IMR-90 (cell line): ENCODE data around the gene ACOT12. TPM values are rescaled to one million over a fixed set of nuclear protein-coding genes. Genes with fewer than 3 reads are reported as not detected.

Experiments used
- ATAC-seq: fragments of 200-7000 bp; cut with Tn5 transposase; 2 replicates; pipeline ENCODE4 v1.9.1; 2020; ENCODE audit warnings: low read depth, mild to moderate bottlenecking, moderate library complexity
- BruUV-seq: library from RNA; stranded (reverse); fragments of 400-500 nt; replicated peaks from 2 replicates; lab custom pipeline; 2021; lab: Mats Ljungman, UMichigan
- CTCF ChIA-PET: fragments of 300-600 bp; formaldehyde crosslinking; extraction: SDS; loops from one replicate; lab custom pipeline; 2021; ENCODE audit warnings: antibody characterized with exemption; lab: Yijun Ruan, JAX
- POLR2A ChIA-PET: fragments of 300-600 bp; sonication (Branson Sonifier 250); formaldehyde crosslinking; loops from one replicate; lab custom pipeline; 2022; ENCODE audit warnings: antibody characterized with exemption; ENCODE audit not compliant: unreplicated experiment; lab: Charles Lee
- DNase-seq: peaks from one replicate; pipeline ENCODE4 v3.0.0; 2013
- H2AFZ ChIP-seq: replicated peaks from 2 replicates; pipeline ENCODE3; 2013; ENCODE audit warnings: low read length, mild to moderate bottlenecking; ENCODE audit not compliant: poor library complexity
- H2AK5ac ChIP-seq: 2 replicates; pipeline ENCODE4 v1.6.1; 2013; ENCODE audit warnings: low read depth, low read length, inconsistent platforms
- H2AK9ac ChIP-seq: replicated peaks from 2 replicates; pipeline ENCODE3; 2013; ENCODE audit warnings: mild to moderate bottlenecking, low read depth, low read length, moderate library complexity; ENCODE audit not compliant: poor library complexity
- H2BK120ac ChIP-seq: 2 replicates; pipeline ENCODE4 v1.6.1; 2013; ENCODE audit warnings: low read depth, low read length, inconsistent platforms
- H2BK15ac ChIP-seq: 3 replicates; pipeline ENCODE4 v1.6.1; 2013; ENCODE audit warnings: low read depth, low read length, inconsistent platforms
- H2BK20ac ChIP-seq: 2 replicates; pipeline ENCODE4 v1.6.1; 2013; ENCODE audit warnings: low read depth, mild to moderate bottlenecking, inconsistent platforms, low read length, moderate library complexity
- H2BK5ac ChIP-seq: 2 replicates; pipeline ENCODE4 v1.6.1; 2013; ENCODE audit warnings: mild to moderate bottlenecking, low read depth, low read length, inconsistent platforms; ENCODE audit not compliant: poor library complexity, severe bottlenecking
- H3K14ac ChIP-seq: replicated peaks from 2 replicates; pipeline ENCODE4 v1.6.1; 2013; ENCODE audit warnings: low read depth, low read length, inconsistent platforms
- H3K18ac ChIP-seq: 2 replicates; pipeline ENCODE4 v1.6.1; 2013; ENCODE audit warnings: low read depth, low read length, control low read depth
- H3K23ac ChIP-seq: 2 replicates; pipeline ENCODE4 v1.6.1; 2013; ENCODE audit warnings: low read depth, low read length, inconsistent platforms
- H3K27ac ChIP-seq: 2 replicates; pipeline ENCODE4 v1.5.1; 2013; ENCODE audit warnings: mild to moderate bottlenecking, control low read depth, low read length; ENCODE audit not compliant: insufficient read depth
- H3K27me3 ChIP-seq: 2 replicates; pipeline ENCODE4 v1.6.1; 2013; ENCODE audit warnings: low read length; ENCODE audit not compliant: control insufficient read depth, insufficient read depth
- H3K36me3 ChIP-seq: 2 replicates; pipeline ENCODE4 v1.6.1; 2013; ENCODE audit warnings: low read length, mixed read lengths; ENCODE audit not compliant: control insufficient read depth, insufficient read depth
- H3K4ac ChIP-seq: 2 replicates; pipeline ENCODE4 v1.6.1; 2013; ENCODE audit warnings: low read depth, low read length, inconsistent platforms
- H3K4me1 ChIP-seq: 2 replicates; pipeline ENCODE4 v1.6.1; 2013; ENCODE audit warnings: low read length, mixed read lengths; ENCODE audit not compliant: control insufficient read depth, insufficient read depth
- H3K4me2 ChIP-seq: 2 replicates; pipeline ENCODE4 v1.6.1; 2013; ENCODE audit warnings: low read depth, mild to moderate bottlenecking, control low read depth, low read length, moderate library complexity
- H3K4me3 ChIP-seq: 2 replicates; pipeline ENCODE4 v1.5.1; 2013; ENCODE audit warnings: low read depth, mild to moderate bottlenecking, control low read depth, low read length, moderate library complexity; ENCODE audit not compliant: insufficient read depth
- H3K56ac ChIP-seq: 2 replicates; pipeline ENCODE4 v1.6.1; 2013; ENCODE audit warnings: low read length, inconsistent platforms; ENCODE audit not compliant: insufficient read depth; ENCODE audit errors: extremely low read depth
- H3K79me1 ChIP-seq, 2 experiments: 2 replicates each; pipeline ENCODE4 v1.6.1; 2013; ENCODE audit warnings: low read length in 2 of 2, inconsistent platforms in 1 of 2, low read depth in 1 of 2
- H3K9ac ChIP-seq: 2 replicates; pipeline ENCODE4 v1.6.1; 2013; ENCODE audit warnings: low read depth, low read length, control low read depth
- H3K9me1 ChIP-seq: 2 replicates; pipeline ENCODE4 v1.6.1; 2013; ENCODE audit warnings: low read length, inconsistent platforms; ENCODE audit not compliant: insufficient read depth
- H3K9me3 ChIP-seq: 2 replicates; pipeline ENCODE4 v1.6.1; 2013; ENCODE audit warnings: low read length; ENCODE audit not compliant: control insufficient read depth, insufficient read depth
- H4K20me1 ChIP-seq: 2 replicates; pipeline ENCODE4 v1.6.1; 2013; ENCODE audit warnings: low read length, inconsistent platforms; ENCODE audit not compliant: insufficient read depth
- H4K5ac ChIP-seq: 2 replicates; pipeline ENCODE4 v1.6.1; 2013; ENCODE audit warnings: mild to moderate bottlenecking, low read depth, low read length, control low read depth
- H4K8ac ChIP-seq, 2 experiments: 2 replicates each; pipeline ENCODE4 v1.6.1; 2013; ENCODE audit warnings: low read depth in 2 of 2, low read length in 2 of 2, control low read depth in 1 of 2, inconsistent platforms in 1 of 2
- H4K91ac ChIP-seq: 2 replicates; pipeline ENCODE4 v1.6.1; 2013; ENCODE audit warnings: low read depth, low read length, inconsistent platforms; ENCODE audit not compliant: insufficient read depth
- BHLHE40 ChIP-seq: fragments of 150-350 bp; IDR thresholded peaks from 2 replicates; pipeline ENCODE4 v1.6.1; 2016; ENCODE audit warnings: mild to moderate bottlenecking, low read depth, low read length
- CEBPB ChIP-seq: IDR thresholded peaks from 2 replicates; pipeline ENCODE4 v1.6.1; 2012; ENCODE audit warnings: low read depth, low read length, improper control_type of control experiment
- CHD1 ChIP-seq: IDR thresholded peaks from 2 replicates; pipeline ENCODE4 v1.6.1; 2012; ENCODE audit warnings: low read depth, low read length, improper control_type of control experiment
- CTCF ChIP-seq: conservative IDR thresholded peaks from 2 replicates; pipeline ENCODE4 v1.5.1; 2012; ENCODE audit warnings: mild to moderate bottlenecking, low read depth, low read length, improper control_type of control experiment
- ELK1 ChIP-seq: fragments of 150-350 bp; IDR thresholded peaks from 2 replicates; pipeline ENCODE4 v1.6.1; 2016; ENCODE audit warnings: low read depth, mild to moderate bottlenecking, low read length, moderate library complexity, borderline replicate concordance
- FOS ChIP-seq: fragments of 150-350 bp; IDR thresholded peaks from 2 replicates; pipeline ENCODE4 v1.6.1; 2016; ENCODE audit warnings: low read depth, low read length
- MAFK ChIP-seq: IDR thresholded peaks from 2 replicates; pipeline ENCODE4 v1.6.1; 2012; ENCODE audit warnings: low read depth, low read length, improper control_type of control experiment
- MAZ ChIP-seq: IDR thresholded peaks from 2 replicates; pipeline ENCODE4 v1.6.1; 2012; ENCODE audit warnings: low read depth, mild to moderate bottlenecking, low read length, improper control_type of control experiment, moderate library complexity, borderline replicate concordance
- MXI1 ChIP-seq: IDR thresholded peaks from 2 replicates; pipeline ENCODE4 v1.6.1; 2012; ENCODE audit warnings: low read depth, mild to moderate bottlenecking, low read length, moderate library complexity, borderline replicate concordance
- NFE2L2 ChIP-seq: fragments of 150-350 bp; IDR thresholded peaks from 2 replicates; pipeline ENCODE4 v1.6.1; 2016; ENCODE audit warnings: low read depth, mild to moderate bottlenecking, low read length
- POLR2A ChIP-seq: IDR thresholded peaks from 2 replicates; pipeline ENCODE4 v1.6.1; 2012; ENCODE audit warnings: mild to moderate bottlenecking, low read depth, low read length
- RAD21 ChIP-seq: IDR thresholded peaks from 2 replicates; pipeline ENCODE4 v1.6.1; 2012; ENCODE audit warnings: low read length, improper control_type of control experiment
- RCOR1 ChIP-seq: IDR thresholded peaks from 2 replicates; pipeline ENCODE4 v1.6.1; 2012; ENCODE audit warnings: mild to moderate bottlenecking, low read length, improper control_type of control experiment; ENCODE audit not compliant: insufficient replicate concordance
- RFX5 ChIP-seq: IDR thresholded peaks from 2 replicates; pipeline ENCODE4 v1.8.0; 2012; ENCODE audit warnings: low read depth, mild to moderate bottlenecking, low read length, moderate library complexity
- SMC3 ChIP-seq: fragments of 150-350 bp; IDR thresholded peaks from 2 replicates; pipeline ENCODE4 v1.6.1; 2016; ENCODE audit warnings: low read depth, mild to moderate bottlenecking, antibody characterized with exemption, low read length, moderate library complexity
- USF2 ChIP-seq: fragments of 150-350 bp; IDR thresholded peaks from 2 replicates; pipeline ENCODE4 v1.6.1; 2017; ENCODE audit warnings: mild to moderate bottlenecking, antibody characterized with exemption, low read length, low read depth
- dilution Hi-C: fragments of 300-500 bp; cut with HindIII; formaldehyde crosslinking; loops from one replicate; pipeline ENCODE4 v1.14.3; 2018; ENCODE audit warnings: low sequenced_read_pairs; ENCODE audit not compliant: unreplicated experiment
- in situ Hi-C: fragments of 300-500 bp; cut with MboI; formaldehyde crosslinking; loops from 3 replicates; pipeline ENCODE4 v1.14.3; 2019; ENCODE audit warnings: low sequenced_read_pairs, inconsistent platforms, mixed read lengths
- intact Hi-C: fragments of 100-400 bp; cut with micrococcal nuclease; formaldehyde crosslinking; loops from 2 replicates; pipeline ENCODE4 v1.10.0; 2022
- polyA plus RNA-seq, 3 experiments: library from polyadenylated mRNA; depleted of rRNA; stranded (reverse); fragments of >200 nt; gene quantifications; 2 replicates each; pipeline ENCODE4 v1.2.3, GENCODE V29; 2012; ENCODE audit warnings: low replicate concordance in 1 of 3
- total RNA-seq: library from RNA; depleted of rRNA; stranded (reverse); fragments of >200 nt; gene quantifications from 2 replicates; pipeline ENCODE4 v1.2.3, GENCODE V29; 2012

ACOT12 gene
- total and polyA plus RNA-seq, 2 of the 4 experiments (the other 2 are of a cell fraction): not detected

- no peak overlapping the region for H3K23ac ChIP-seq
- H3K9ac ChIP-seq: no peak overlapping the region
- H3K56ac ChIP-seq: no peak overlapping the region
- H3K18ac ChIP-seq: no peak overlapping the region
- no peaks in the 10 kb centered on the region for H4K20me1 ChIP-seq
- peaks cover 14% of the 10 kb centered on the region for H3K4me1 ChIP-seq
- no peak overlapping the region for H3K4me3 ChIP-seq
- no peak overlapping the region for H2AK9ac ChIP-seq
- H3K9me3 ChIP-seq: no peaks in the 10 kb centered on the region
- H2AFZ ChIP-seq: no peak overlapping the region
- no peak overlapping the region for H3K4me2 ChIP-seq
- H4K5ac ChIP-seq: no peak overlapping the region
- peaks cover 0 to 11% of the 10 kb centered on the region in 2 experiments; a peak in 1 of 4 replicates for H3K79me1 ChIP-seq
- no peak overlapping the region for H4K91ac ChIP-seq
- dilution Hi-C loops: no loop called here
- no peak overlapping the region for H2BK20ac ChIP-seq
- no peak overlapping the region for H4K8ac ChIP-seq
- H3K27ac ChIP-seq: no peak overlapping the region
- ChIA-PET POLR2A (no interaction called here), CTCF (no interaction called here)
- H3K27me3 ChIP-seq: no peaks in the 10 kb centered on the region
- H2BK120ac ChIP-seq: no peak overlapping the region
- in situ Hi-C loops: no loop called here
- peak; percentile 42 for DNase-seq
- BruUV-seq: no TSS peak
- H2BK15ac ChIP-seq: no peak overlapping the region
- no peaks in the 10 kb centered on the region; the same call in 1 of the 2 replicates for H3K36me3 ChIP-seq
- peaks cover 12% of the 10 kb centered on the region for H3K9me1 ChIP-seq
- intact Hi-C loops: no loop called here
- no peak overlapping the region for H2BK5ac ChIP-seq
- H3K4ac ChIP-seq: no peak overlapping the region
- ATAC-seq: no peak
- TF ChIP-seq BHLHE40 (no peak), CHD1 (no peak), MAFK (no peak), FOS (no peak), USF2 (no peak), CTCF (no peak), SMC3 (no peak), MAZ (no peak), ELK1 (no peak), CEBPB (no peak), NFE2L2 (no peak), POLR2A (no peak), RFX5 (no peak), MXI1 (no peak), RAD21 (no peak), RCOR1 (no peak)
- no peak overlapping the region for H3K14ac ChIP-seq
- no peak overlapping the region for H2AK5ac ChIP-seq
Measured at GRCh38 chr5:81418606-81419005, 24.7 kb upstream of the ACOT12 start.
